GM20431 (cell line): Measurements from ENCODE around the gene P3H3.

Experiments
- in situ Hi-C: fragments of 300-500 bp; cut with MseI, MboI; formaldehyde crosslinking; loops from one replicate; pipeline ENCODE4 v1.15.0; 2020; ENCODE audit warnings: low sequenced_read_pairs; ENCODE audit not compliant: unreplicated experiment

The P3H3 gene

GRCh38 chr12:6796576-6796975 is 31.6 kb upstream of the P3H3 start:
- in situ Hi-C loops = no loop called here

GRCh38 chr12:6799147-6799546 is 29.1 kb upstream of the P3H3 start:
- in situ Hi-C loops = no loop called here

GRCh38 chr12:6807170-6807569 is 21.0 kb upstream of the P3H3 start:
- in situ Hi-C loops = no loop called here

DNA sequence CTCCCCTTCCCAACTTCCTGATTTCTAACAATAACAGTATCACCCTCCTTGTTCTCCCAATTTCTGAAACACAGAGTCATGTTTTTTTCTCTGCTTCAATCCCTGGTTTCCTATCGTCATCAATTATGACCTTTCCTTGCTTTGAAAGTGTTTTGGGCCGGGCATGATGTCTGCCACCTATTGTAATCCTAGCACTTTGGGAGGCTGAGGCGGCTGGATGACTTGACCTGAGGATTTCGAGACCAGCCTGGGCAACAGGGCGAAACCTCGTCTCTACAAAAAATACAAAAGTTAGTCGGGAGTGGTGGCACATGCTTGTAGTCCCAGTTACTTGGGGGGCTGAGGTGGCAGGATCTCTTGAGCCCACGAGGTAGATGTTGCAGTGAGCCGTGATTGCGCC is 19.2 kb upstream of the P3H3 start:
- in situ Hi-C loops = no loop called here

DNA sequence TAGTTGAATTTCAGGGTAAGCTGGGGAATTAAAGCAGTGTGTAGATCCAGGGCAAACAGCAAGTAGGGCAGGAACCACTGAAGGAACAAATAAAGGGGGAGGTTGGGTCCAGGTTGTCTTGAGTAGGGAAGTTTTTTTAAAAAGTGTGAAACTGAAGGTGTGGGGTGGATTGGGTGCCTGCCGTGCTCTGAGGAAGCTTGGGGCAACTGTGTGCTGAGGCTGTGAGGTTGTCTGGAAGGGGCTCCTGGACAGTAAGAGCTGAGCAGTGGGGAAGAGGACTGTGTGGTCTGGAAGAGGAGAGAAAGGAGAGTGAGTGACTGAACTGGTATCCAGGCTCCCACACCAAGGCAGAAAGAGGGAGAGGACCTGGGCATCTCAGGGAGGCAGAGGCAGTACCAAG is 17.4 kb upstream of the P3H3 start:
- in situ Hi-C loops = no loop called here

DNA sequence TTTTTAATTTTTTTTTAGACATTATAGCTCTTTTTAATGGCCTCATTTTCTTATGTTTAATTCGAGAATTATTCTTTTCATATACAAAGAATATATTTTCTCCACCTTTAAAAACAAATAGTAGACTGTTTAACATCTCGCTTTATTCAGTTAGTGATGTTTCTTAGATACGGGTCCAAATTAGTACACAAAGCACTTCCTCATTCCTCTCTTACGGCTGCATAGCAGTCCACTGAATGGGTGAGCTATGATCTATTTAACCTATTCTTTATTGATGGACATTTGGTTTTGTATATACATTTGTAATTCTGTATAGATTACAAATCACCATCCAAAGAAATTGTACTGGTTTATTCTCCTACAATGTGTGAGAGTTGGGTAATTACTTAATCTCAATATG is 14.8 kb upstream of the P3H3 start:
- in situ Hi-C loops = no loop called here

GRCh38 chr12:6816598-6816997 is 11.6 kb upstream of the P3H3 start:
- in situ Hi-C loops = no loop called here

- in situ Hi-C loops = no loop called here
These were observed 11.1 kb upstream of the P3H3 start for GRCh38 chr12:6817098-6817497.

- in situ Hi-C loops = no loop called here
These were observed 10.5 kb upstream of the P3H3 start for GRCh38 chr12:6817662-6818157.

GRCh38 chr12:6818222-6818621 is 10.0 kb upstream of the P3H3 start:
- in situ Hi-C loops = no loop called here

DNA sequence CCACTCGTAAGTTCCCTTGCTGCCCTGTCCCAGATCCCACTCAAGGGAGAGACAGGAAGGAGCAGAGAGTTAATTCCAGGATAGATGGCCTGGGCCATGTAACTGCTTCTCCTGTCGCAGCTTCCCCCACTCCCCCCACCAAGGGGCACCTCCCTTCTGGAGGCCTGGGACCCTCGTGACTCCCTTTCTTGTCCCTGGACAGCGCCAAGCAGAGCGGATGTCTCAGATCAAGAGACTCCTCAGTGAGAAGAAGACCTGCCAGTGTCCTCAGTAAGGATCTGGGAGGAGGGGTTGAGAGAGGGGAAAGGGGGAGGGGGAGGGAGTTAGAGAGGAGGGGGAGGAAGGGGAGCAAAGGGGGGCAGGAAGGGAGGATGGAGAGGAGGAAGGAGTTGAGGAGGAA is 9.6 kb upstream of the P3H3 start:
- in situ Hi-C loops = no loop called here

GRCh38 chr12:6819106-6820030 is 8.8 kb upstream of the P3H3 start:
- in situ Hi-C loops = no loop called here

DNA sequence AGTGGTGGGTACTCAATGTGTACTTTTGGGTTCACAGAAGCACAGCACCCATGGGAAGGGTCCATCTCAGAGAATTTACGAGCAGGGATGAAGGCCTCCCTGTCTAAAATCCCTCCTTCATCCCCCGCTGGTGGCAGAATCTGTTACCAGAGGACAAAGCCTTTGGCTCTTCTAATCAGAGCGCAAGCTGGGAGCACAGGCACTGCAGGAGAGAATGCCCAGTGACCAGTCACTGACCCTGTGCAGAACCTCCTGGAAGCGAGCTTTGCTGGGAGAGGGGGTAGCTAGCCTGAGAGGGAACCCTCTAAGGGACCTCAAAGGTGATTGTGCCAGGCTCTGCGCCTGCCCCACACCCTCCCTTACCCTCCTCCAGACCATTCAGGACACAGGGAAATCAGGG is 8.0 kb upstream of the P3H3 start:
- in situ Hi-C loops = no loop called here

DNA sequence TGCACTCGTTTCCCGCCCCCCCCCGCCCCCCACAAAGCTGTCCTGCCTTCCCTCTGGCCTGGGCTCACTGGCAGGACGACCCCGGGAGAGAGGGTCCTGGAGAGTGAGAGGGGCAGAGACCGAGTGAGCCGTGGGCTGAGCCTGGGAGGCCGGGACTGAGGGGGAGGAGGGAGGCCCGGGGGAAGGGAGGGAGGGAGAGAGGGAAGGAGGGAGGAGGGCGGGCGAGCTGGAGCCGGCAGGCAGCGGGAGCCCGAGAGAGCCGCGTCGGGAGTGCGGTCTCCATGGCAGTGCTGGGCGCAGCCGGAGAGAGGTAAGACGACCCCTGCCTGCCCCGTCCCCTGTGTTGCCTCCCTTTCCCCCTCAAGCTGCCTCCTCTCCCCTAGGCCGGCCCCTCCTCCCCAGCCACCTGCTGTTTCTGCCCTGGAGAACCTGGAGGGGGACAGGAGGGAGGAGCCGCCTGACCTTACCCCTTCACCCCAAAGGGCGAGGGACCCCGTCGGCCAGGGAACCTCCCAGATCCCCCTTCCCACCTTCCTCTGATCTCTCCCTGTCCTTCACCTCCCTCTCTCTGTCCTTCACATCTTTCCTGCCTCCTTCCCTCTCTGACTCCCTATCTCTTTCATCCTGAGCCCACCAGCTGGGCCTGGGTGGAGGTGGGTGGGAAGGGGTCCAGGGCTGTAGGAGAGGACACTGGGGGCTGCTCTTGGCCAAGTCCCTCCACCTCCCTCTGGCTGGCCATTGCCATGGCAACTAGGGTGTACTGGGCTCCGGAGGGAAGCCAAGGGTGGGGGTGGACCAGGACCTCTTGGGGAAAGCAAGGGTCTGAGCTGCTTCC is 6.4 kb upstream of the P3H3 start, which contains the start of gene GPR162:
Gene GPR162 (plus strand): TSS at position 231 of the 835 bp plus-strand sequence. CDS start 2,078 bp downstream, outside the sequence.
- in situ Hi-C loops = no loop called here

GRCh38 chr12:6822426-6823135 is 5.6 kb upstream of the P3H3 start:
- in situ Hi-C loops = no loop called here

DNA sequence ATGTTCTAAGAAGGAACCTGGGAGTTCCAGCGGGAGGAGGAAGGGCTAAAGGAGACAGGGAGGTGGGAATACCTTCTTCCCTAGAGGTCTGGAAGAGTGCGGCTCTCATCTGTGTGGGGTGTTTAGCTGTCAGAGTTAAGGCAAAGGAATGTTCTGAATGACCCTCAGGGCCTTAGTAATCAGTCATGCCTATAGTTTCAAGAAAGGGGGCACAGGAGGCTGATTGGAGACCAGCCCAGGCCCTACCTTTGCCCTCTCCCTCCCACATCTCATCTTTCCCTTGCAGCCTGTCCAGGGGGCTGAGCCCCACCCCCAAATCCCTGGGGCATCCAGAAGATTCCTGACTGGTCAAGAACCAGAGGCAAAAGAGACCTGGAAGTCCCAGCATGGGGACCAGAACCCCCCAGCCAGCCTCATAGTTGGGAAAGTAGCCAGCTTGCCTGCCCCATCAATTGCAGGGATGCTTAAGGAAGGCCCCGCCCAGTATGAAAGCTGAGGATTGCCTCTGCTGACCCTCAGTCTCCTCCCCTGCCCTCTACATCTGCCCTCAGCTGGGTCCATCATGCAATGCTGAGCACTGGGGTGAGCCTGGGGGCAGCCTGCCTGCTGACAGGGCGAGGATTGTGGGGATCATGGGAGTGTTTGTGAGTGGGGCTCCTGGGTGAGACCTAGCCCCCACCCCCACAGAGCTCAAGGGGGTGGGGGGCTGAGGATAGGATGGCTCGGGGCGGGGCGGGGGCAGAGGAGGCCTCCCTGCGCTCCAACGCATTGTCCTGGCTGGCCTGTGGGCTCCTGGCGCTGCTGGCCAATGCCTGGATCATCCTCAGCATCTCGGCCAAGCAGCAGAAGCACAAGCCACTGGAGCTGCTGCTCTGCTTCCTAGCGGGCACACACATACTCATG is 4.8 kb upstream of the P3H3 start:
- in situ Hi-C loops = no loop called here

DNA sequence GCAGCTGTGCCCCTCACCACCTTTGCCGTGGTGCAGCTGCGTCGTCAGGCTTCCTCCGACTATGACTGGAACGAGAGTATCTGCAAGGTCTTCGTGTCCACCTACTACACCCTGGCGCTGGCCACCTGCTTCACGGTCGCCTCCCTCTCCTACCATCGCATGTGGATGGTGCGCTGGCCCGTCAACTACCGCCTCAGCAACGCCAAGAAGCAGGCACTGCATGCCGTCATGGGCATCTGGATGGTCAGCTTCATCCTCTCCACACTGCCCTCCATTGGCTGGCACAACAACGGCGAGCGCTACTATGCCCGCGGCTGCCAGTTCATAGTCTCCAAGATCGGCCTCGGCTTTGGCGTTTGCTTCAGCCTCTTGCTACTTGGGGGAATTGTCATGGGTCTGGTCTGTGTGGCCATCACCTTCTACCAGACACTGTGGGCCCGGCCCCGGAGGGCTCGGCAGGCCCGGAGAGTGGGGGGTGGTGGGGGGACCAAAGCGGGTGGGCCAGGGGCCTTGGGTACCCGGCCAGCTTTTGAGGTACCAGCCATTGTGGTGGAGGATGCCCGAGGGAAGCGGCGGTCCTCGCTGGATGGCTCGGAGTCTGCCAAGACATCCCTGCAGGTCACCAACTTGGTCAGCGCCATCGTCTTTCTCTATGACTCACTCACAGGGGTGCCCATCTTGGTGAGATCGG is 4.0 kb upstream of the P3H3 start:
- in situ Hi-C loops = no loop called here

DNA sequence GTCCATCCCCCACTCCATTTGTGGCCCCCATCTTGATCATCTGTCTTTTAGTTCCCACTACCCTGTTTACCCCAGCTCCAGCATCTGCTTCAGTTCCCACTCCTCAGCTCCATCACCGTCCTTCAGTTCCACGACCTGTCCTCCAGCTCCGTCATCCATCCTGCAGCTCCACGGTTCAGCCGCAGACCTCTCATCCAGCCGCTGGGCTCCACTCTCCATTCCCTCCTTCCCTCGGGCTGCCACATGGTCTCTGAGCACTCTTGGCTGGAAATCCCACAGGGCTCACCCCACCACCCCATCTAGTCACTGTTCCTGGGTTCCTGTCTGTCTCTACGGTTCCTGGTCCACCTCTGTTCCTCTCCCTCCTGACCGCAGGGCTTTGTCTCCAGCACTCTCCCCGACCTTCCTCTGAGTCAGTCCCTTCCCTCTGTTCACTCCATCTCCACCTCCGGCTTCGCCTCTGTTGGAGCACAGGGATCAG is 3.3 kb upstream of the P3H3 start:
- in situ Hi-C loops = loop anchor here (25.0 kb wide), 1 partner anchor 88 kb away; no protein-coding TSS in a partner anchor
